GM20431 (cell line): ENCODE data around the gene RASGRP4.
"Not testable (repeated sequence)": the region's sequence is repeated elsewhere in the genome, so short reads cannot be mapped to it uniquely, and the experiment has no call there.

Experiments used
- in situ Hi-C: fragments of 300-500 bp; cut with MseI, MboI; formaldehyde crosslinking; loops from one replicate; pipeline ENCODE4 v1.15.0; 2020; ENCODE audit warnings: low sequenced_read_pairs; ENCODE audit not compliant: unreplicated experiment

The RASGRP4 gene

GRCh38 chr19:38451036-38451435 lies 25.0 kb upstream of the RASGRP4 start:
- in situ Hi-C loops = no loop called here

- in situ Hi-C loops = no loop called here
Observed at GRCh38 chr19:38449518-38449917, 23.5 kb upstream of the RASGRP4 start.

GRCh38 chr19:38448225-38448624 lies 22.2 kb upstream of the RASGRP4 start:
- in situ Hi-C loops = no loop called here

GRCh38 chr19:38445362-38445761 lies 19.3 kb upstream of the RASGRP4 start:
- in situ Hi-C loops = no loop called here

GRCh38 chr19:38444026-38444425 lies 18.0 kb upstream of the RASGRP4 start:
- in situ Hi-C loops = no loop called here

- in situ Hi-C loops = no loop called here
Observed at GRCh38 chr19:38443458-38443999, 17.5 kb upstream of the RASGRP4 start.

- in situ Hi-C loops = no loop called here
Observed at GRCh38 chr19:38442736-38443135, 16.7 kb upstream of the RASGRP4 start.

- in situ Hi-C loops = no loop called here
Observed at GRCh38 chr19:38441657-38442348, 15.8 kb upstream of the RASGRP4 start.

- in situ Hi-C loops = no loop called here
Observed at GRCh38 chr19:38440592-38440991, 14.6 kb upstream of the RASGRP4 start.

GRCh38 chr19:38437917-38438316 lies 11.9 kb upstream of the RASGRP4 start:
- in situ Hi-C loops = no loop called here

GRCh38 chr19:38437295-38437694 lies 11.3 kb upstream of the RASGRP4 start:
- in situ Hi-C loops = no loop called here

- in situ Hi-C loops = no loop called here
Observed at GRCh38 chr19:38434549-38435051, 8.6 kb upstream of the RASGRP4 start.

GRCh38 chr19:38433268-38433733 lies 7.3 kb upstream of the RASGRP4 start, which contains the start of gene RYR1:
Gene RYR1, plus strand, starts transcription at chr19:38433691. Its CDS starts 139 bp downstream, at chr19:38433830.
- in situ Hi-C loops = no loop called here

- in situ Hi-C loops = no loop called here
Observed at GRCh38 chr19:38430931-38431330, 4.9 kb upstream of the RASGRP4 start.

GRCh38 chr19:38429811-38430156 lies 3.8 kb upstream of the RASGRP4 start:
- in situ Hi-C loops = no loop called here

- in situ Hi-C loops = no loop called here
Observed at GRCh38 chr19:38429055-38429810, 3.2 kb upstream of the RASGRP4 start.

- in situ Hi-C loops = not testable (repeated sequence)
Observed at GRCh38 chr19:38427035-38427677, 1.1 kb upstream of the RASGRP4 start.

GRCh38 chr19:38425222-38425809 lies 703 bp downstream of the RASGRP4 start:
- in situ Hi-C loops = no loop called here

- in situ Hi-C loops = no loop called here
Observed at GRCh38 chr19:38424272-38424671, 1.7 kb downstream of the RASGRP4 start.

- in situ Hi-C loops = no loop called here
Observed at GRCh38 chr19:38422438-38422837, 3.6 kb downstream of the RASGRP4 start.
